IPS DF 6.9 (cell line): ENCODE results near the gene APOL4.
"Not testable (repeated sequence)": the region's sequence is repeated elsewhere in the genome, so short reads cannot be mapped to it uniquely, and the experiment has no call there.

Source experiments
- DNase-seq: peaks from one replicate; pipeline ENCODE4 v3.0.0-alpha.2; 2013; ENCODE audit warnings: low read depth, low spot score
- H3K27ac ChIP-seq: one replicate; pipeline ENCODE4 v1.5.1; 2013; ENCODE audit warnings: low read length, control low read depth
- H3K27me3 ChIP-seq: 2 replicates; pipeline ENCODE4 v1.6.1; 2013; ENCODE audit warnings: mild to moderate bottlenecking, low read length; ENCODE audit not compliant: control insufficient read depth, insufficient read depth
- H3K36me3 ChIP-seq: 2 replicates; pipeline ENCODE4 v1.6.1; 2013; ENCODE audit warnings: low read length; ENCODE audit not compliant: control insufficient read depth, insufficient read depth
- H3K4me1 ChIP-seq: 2 replicates; pipeline ENCODE4 v1.6.1; 2013; ENCODE audit warnings: low read length; ENCODE audit not compliant: control insufficient read depth, insufficient read depth
- H3K4me3 ChIP-seq: 2 replicates; pipeline ENCODE4 v1.5.1; 2013; ENCODE audit warnings: mild to moderate bottlenecking, low read length
- H3K9me3 ChIP-seq: 2 replicates; pipeline ENCODE4 v1.6.1; 2013; ENCODE audit warnings: low read length, inconsistent platforms; ENCODE audit not compliant: control insufficient read depth, insufficient read depth
- WGBS: extraction: QIAGEN DNeasy Blood & Tissue Kit; methylation state at CpG from one replicate; pipeline ENCODE4 v1.1.7; 2013; ENCODE audit warnings: mixed read lengths, missing lambda C conversion rate; ENCODE audit not compliant: insufficient read length, insufficient coverage; 5-methylcytosine and 5-hydroxymethylcytosine counted together

Gene APOL4

GRCh38 chr22:36208162-36208765, 6.7 kb upstream of the APOL4 start:
- H3K4me1 ChIP-seq, result no peaks in the 10 kb centered on the region
- no peaks in the 10 kb centered on the region; the same call in 1 of the 2 replicates for H3K27me3 ChIP-seq
- no peaks in the 10 kb centered on the region for H3K36me3 ChIP-seq
- no peak overlapping the region for H3K4me3 ChIP-seq
- WGBS, result no CpG with 5 or more reads among the region's 1 CpG
- no peak overlapping the region for H3K27ac ChIP-seq
- H3K9me3 ChIP-seq, result peaks cover 1% of the 10 kb centered on the region
- DNase-seq, result no peak

GRCh38 chr22:36206255-36206654, 4.6 kb upstream of the APOL4 start:
- Histone ChIP-seq H3K4me1 (no peaks in the 10 kb centered on the region), H3K4me3 (no peak overlapping the region), H3K27ac (no peak overlapping the region), H3K9me3 (peaks cover 1% of the 10 kb centered on the region), H3K27me3 (no peaks in the 10 kb centered on the region; the same call in 1 of the 2 replicates), H3K36me3 (no peaks in the 10 kb centered on the region)
- no CpG with 5 or more reads among the region's 1 CpG for WGBS
- no peak for DNase-seq

GRCh38 chr22:36205573-36205972, 4.0 kb upstream of the APOL4 start:
- not testable (repeated sequence) for H3K9me3 ChIP-seq, H3K36me3 ChIP-seq, H3K4me3 ChIP-seq, H3K27me3 ChIP-seq, H3K27ac ChIP-seq, DNase-seq, H3K4me1 ChIP-seq
- WGBS, result no CpG with 5 or more reads among the region's 5 CpGs

GRCh38 chr22:36204632-36205015, 3.0 kb upstream of the APOL4 start:
- Histone ChIP-seq H3K27ac (no peak overlapping the region), H3K4me3 (no peak overlapping the region), H3K4me1 (no peaks in the 10 kb centered on the region), H3K36me3 (no peaks in the 10 kb centered on the region), H3K27me3 (no peaks in the 10 kb centered on the region; the same call in 1 of the 2 replicates), H3K9me3 (peaks cover 1% of the 10 kb centered on the region)
- no CpG with 5 or more reads among the region's 6 CpGs for WGBS
- DNase-seq, result no peak

- no peaks in the 10 kb centered on the region for H3K36me3 ChIP-seq
- H3K27ac ChIP-seq, result no peak overlapping the region
- H3K27me3 ChIP-seq, result no peaks in the 10 kb centered on the region; the same call in 1 of the 2 replicates
- no peak overlapping the region for H3K4me3 ChIP-seq
- no peak for DNase-seq
- peaks cover 1% of the 10 kb centered on the region for H3K9me3 ChIP-seq
- no peaks in the 10 kb centered on the region for H3K4me1 ChIP-seq
- no CpG with 5 or more reads among the region's 8 CpGs for WGBS
Observed at GRCh38 chr22:36204001-36204631, 2.5 kb upstream of the APOL4 start.

GRCh38 chr22:36203441-36203840, 1.8 kb upstream of the APOL4 start:
- not testable (repeated sequence) for H3K27me3 ChIP-seq, DNase-seq, H3K4me1 ChIP-seq, H3K27ac ChIP-seq, H3K9me3 ChIP-seq, H3K4me3 ChIP-seq, H3K36me3 ChIP-seq
- WGBS, result no CpG with 5 or more reads among the region's 7 CpGs

- not testable (repeated sequence) for H3K27me3 ChIP-seq, H3K9me3 ChIP-seq, H3K27ac ChIP-seq, H3K4me3 ChIP-seq, DNase-seq, H3K4me1 ChIP-seq, H3K36me3 ChIP-seq
- no CpG with 5 or more reads among the region's 8 CpGs for WGBS
Observed at GRCh38 chr22:36202906-36203305, 1.3 kb upstream of the APOL4 start.

- not testable (repeated sequence) for H3K9me3 ChIP-seq, H3K4me1 ChIP-seq, H3K36me3 ChIP-seq, H3K4me3 ChIP-seq, H3K27me3 ChIP-seq, H3K27ac ChIP-seq, DNase-seq
- WGBS, result no CpG with 5 or more reads among the region's 5 CpGs
Observed at GRCh38 chr22:36201025-36201424, 584 bp downstream of the APOL4 start.

GRCh38 chr22:36199001-36199551, 2.5 kb downstream of the APOL4 start:
- H3K4me1 ChIP-seq, result peaks cover 6% of the 10 kb centered on the region; the same call in 1 of the 2 replicates
- H3K27me3 ChIP-seq, result no peaks in the 10 kb centered on the region
- no peak for DNase-seq
- no peaks in the 10 kb centered on the region for H3K9me3 ChIP-seq
- no peaks in the 10 kb centered on the region for H3K36me3 ChIP-seq
- WGBS, result no CpG with 5 or more reads among the region's 5 CpGs
- no peak overlapping the region for H3K27ac ChIP-seq
- no peak overlapping the region for H3K4me3 ChIP-seq

- Histone ChIP-seq H3K9me3 (no peaks in the 10 kb centered on the region), H3K4me3 (no peak overlapping the region), H3K27ac (no peak overlapping the region), H3K27me3 (no peaks in the 10 kb centered on the region), H3K36me3 (no peaks in the 10 kb centered on the region), H3K4me1 (peaks cover 6% of the 10 kb centered on the region; the same call in 1 of the 2 replicates)
- WGBS, result no CpG with 5 or more reads among the region's 3 CpGs
- DNase-seq, result no peak
Observed at GRCh38 chr22:36198536-36198935, 3.1 kb downstream of the APOL4 start.
